GM19328 (cell line): ENCODE data around the gene SEMA3G.
A peak's percentile ranks its signal among the peaks of the same experiment; 100 is the strongest.

ENCODE experiments used
- ATAC-seq: cut with Tn5 transposase; IDR thresholded peaks from one replicate; pipeline ENCODE4 v1.9.1; 2021; ENCODE audit warnings: mild to moderate bottlenecking, moderate library complexity; ENCODE audit not compliant: unreplicated experiment

SEMA3G gene

GRCh38 chr3:52454938-52455282 lies 10.0 kb upstream of the SEMA3G start:
- peak; percentile 6 for ATAC-seq

GRCh38 chr3:52454250-52454937 lies 9.5 kb upstream of the SEMA3G start:
- no peak for ATAC-seq

GRCh38 chr3:52453496-52454249 lies 8.8 kb upstream of the SEMA3G start, which contains the start of gene TNNC1:
Gene TNNC1 (minus strand): TSS chr3:52454041. CDS start chr3:52454015, 26 bp downstream.
- no peak for ATAC-seq

- ATAC-seq = no peak
These were observed 7.8 kb upstream of the SEMA3G start for GRCh38 chr3:52452570-52453221.

- no peak for ATAC-seq
These were observed 7.2 kb upstream of the SEMA3G start for GRCh38 chr3:52452126-52452525.

GRCh38 chr3:52451237-52452083 lies 6.6 kb upstream of the SEMA3G start:
- ATAC-seq = no peak

GRCh38 chr3:52450489-52451236 lies 5.8 kb upstream of the SEMA3G start:
- ATAC-seq = no peak

- no peak for ATAC-seq
These were observed 2.8 kb upstream of the SEMA3G start for GRCh38 chr3:52447512-52448355.

GRCh38 chr3:52446631-52447511 lies 2.0 kb upstream of the SEMA3G start:
- no peak for ATAC-seq

GRCh38 chr3:52446042-52446441 lies 1.1 kb upstream of the SEMA3G start:
- no peak for ATAC-seq

GRCh38 chr3:52443791-52444687 lies 864 bp downstream of the SEMA3G start:
- no peak for ATAC-seq

GRCh38 chr3:52443268-52443610 lies 1.7 kb downstream of the SEMA3G start:
- no peak for ATAC-seq

- no peak for ATAC-seq
These were observed 2.3 kb downstream of the SEMA3G start for GRCh38 chr3:52442409-52443267.

- ATAC-seq = no peak
These were observed 3.1 kb downstream of the SEMA3G start for GRCh38 chr3:52441772-52442332.

- ATAC-seq = no peak
These were observed 3.7 kb downstream of the SEMA3G start for GRCh38 chr3:52441091-52441771.

GRCh38 chr3:52440671-52441070 lies 4.2 kb downstream of the SEMA3G start:
- no peak for ATAC-seq
